ENCODE results near the gene IL20RB. TPM values are rescaled to one million over a fixed set of nuclear protein-coding genes. Genes with fewer than 3 reads are reported as not detected.

The IL20RB gene
- total and polyA plus RNA-seq, 9 donors = 0.35 to 1.7 (median 0.60) TPM

DNA sequence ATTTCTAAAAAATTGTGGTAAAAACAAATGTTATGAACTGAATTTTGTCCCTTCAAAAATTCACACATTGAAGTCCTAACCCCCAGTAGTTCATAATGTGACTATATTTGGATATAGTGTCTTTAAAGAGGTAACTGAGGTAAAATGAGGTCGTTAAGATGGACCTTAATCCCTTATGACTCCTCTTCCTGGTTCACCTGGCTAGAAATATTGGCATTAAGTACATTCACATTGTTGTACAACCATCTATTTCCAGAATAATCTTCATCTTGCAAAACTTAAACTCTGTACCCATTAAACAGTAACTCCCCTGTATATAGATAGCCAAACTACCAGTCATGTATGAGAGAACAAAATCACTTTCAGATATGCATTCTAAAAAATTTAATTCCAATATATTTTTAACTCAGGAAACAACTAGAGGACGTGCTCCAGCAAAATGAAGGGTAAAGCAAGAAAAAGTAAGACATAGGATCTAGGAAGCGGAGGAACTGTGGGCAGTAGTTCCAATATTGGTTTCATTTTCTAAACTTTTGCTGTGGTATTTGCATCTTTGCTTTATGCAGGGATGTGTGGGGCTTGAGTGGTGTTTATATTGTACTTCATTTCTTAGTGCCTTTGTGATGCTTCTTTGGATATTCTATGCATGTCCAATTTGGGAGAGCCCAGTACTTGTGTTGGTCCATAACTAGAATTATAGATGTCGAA is 36.7 kb upstream of the IL20RB start:
- DNase-seq = no peak
- intact Hi-C loops (cut with DNase I) = no loop called here
- TF ChIP-seq EP300 (IDR thresholded peaks at IDR 0.05) = no peak
- TF ChIP-seq, protein P1, sequence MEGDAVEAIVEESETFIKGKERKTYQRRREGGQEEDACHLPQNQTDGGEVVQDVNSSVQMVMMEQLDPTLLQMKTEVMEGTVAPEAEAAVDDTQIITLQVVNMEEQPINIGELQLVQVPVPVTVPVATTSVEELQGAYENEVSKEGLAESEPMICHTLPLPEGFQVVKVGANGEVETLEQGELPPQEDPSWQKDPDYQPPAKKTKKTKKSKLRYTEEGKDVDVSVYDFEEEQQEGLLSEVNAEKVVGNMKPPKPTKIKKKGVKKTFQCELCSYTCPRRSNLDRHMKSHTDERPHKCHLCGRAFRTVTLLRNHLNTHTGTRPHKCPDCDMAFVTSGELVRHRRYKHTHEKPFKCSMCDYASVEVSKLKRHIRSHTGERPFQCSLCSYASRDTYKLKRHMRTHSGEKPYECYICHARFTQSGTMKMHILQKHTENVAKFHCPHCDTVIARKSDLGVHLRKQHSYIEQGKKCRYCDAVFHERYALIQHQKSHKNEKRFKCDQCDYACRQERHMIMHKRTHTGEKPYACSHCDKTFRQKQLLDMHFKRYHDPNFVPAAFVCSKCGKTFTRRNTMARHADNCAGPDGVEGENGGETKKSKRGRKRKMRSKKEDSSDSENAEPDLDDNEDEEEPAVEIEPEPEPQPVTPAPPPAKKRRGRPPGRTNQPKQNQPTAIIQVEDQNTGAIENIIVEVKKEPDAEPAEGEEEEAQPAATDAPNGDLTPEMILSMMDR (IDR thresholded peaks at IDR 0.05) = no peak
- WGBS, 3 donors = 95 to 98% (median 97%) methylated on average over 4 of the region's 4 CpGs
- H3K4me1 ChIP-seq (ENCODE audit: insufficient read depth) = no peaks in the 10 kb centered on the region
- H3K27me3 ChIP-seq = no peaks in the 10 kb centered on the region
- H3K4me3 ChIP-seq = no peak overlapping the region
- H3K27ac ChIP-seq = no peak overlapping the region
- H3K36me3 ChIP-seq = no peaks in the 10 kb centered on the region
- no peaks in the 10 kb centered on the region for H3K9me3 ChIP-seq

DNA sequence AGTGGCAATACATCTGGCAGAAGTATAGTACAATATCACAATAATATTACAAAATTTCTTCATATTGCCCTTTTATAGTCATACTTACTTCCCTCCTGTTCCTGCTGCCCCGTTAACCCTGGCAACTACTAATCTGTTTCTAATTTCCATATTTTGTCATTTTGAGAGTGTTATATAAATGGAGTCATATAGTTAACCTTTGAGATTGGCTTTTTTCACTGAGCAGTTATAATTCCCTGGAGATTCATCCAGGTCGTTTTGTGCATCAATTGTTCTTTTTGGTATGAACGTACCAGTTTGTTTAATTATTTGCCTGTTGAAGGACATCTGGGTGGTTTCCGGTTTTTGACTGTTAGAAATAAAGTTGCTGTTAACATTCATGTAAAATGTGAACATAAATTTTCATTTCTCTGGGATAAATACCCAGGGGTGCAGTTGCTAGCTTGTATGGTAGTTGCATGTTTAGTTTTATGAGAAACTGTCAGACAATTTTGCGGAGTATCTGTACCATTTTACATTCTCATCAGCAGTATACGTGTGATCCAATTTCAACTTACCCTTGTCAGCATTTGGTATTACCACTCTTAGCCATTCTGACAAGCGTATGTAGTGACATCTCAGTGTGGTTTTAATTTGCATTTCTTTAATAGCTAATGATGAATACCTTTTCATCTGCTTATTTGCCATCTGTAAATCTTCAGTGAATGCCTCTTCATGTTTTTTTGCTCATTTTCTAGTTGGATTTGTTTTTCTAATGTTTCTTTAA is 32.2 kb upstream of the IL20RB start:
- Histone ChIP-seq H3K27ac (no peak overlapping the region), H3K9me3 (no peaks in the 10 kb centered on the region), H3K4me3 (no peak overlapping the region), H3K27me3 (no peaks in the 10 kb centered on the region), H3K4me1 (ENCODE audit: insufficient read depth) (no peaks in the 10 kb centered on the region), H3K36me3 (no peaks in the 10 kb centered on the region)
- 66 to 75% (median 69%) methylated on average over 7 of the region's 7 CpGs for WGBS, 3 donors
- TF ChIP-seq POLR2A (IDR thresholded peaks at IDR 0.05) (no peak), EP300 (IDR thresholded peaks at IDR 0.05) (no peak)
- TF ChIP-seq, protein P1 (IDR thresholded peaks at IDR 0.05) = no peak
- intact Hi-C loops (cut with DNase I) = no loop called here
- DNase-seq = no peak

DNA sequence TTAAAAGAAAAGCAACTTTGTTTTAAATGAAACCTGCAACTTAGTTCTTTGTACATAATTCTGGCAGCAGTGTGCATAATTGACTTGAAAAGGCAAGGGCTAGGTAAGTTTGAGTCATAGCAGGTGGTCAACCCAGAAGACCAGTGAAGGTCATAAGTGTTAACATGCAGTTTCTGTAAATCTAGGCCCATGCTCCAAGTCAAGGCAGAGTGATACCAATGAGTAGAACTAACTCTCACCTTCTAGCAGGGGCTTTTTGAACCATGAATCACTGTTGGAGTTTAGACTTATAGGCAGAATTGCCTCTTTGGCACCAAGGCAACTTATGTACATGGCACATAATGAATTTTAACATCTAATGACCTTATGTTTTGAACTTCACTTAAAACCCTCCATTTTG is 29.5 kb upstream of the IL20RB start:
- Histone ChIP-seq H3K27ac (no peak overlapping the region), H3K27me3 (no peaks in the 10 kb centered on the region), H3K9me3 (no peaks in the 10 kb centered on the region), H3K4me3 (no peak overlapping the region), H3K4me1 (ENCODE audit: insufficient read depth) (no peaks in the 10 kb centered on the region), H3K36me3 (no peaks in the 10 kb centered on the region)
- TF ChIP-seq, protein P1 (IDR thresholded peaks at IDR 0.05) = no peak
- no peak for TF ChIP-seq EP300 (IDR thresholded peaks at IDR 0.05)
- no peak for TF ChIP-seq POLR2A (IDR thresholded peaks at IDR 0.05)
- intact Hi-C loops (cut with DNase I) = no loop called here
- DNase-seq = no peak

GRCh38 chr3:136929977-136930670 is 27.7 kb upstream of the IL20RB start:
- TF ChIP-seq EP300 (IDR thresholded peaks at IDR 0.05) = no peak
- TF ChIP-seq, protein P1 (IDR thresholded peaks at IDR 0.05) = no peak
- no peak for TF ChIP-seq POLR2A (IDR thresholded peaks at IDR 0.05)
- intact Hi-C loops (cut with DNase I) = no loop called here
- H3K27ac ChIP-seq = no peak overlapping the region
- H3K9me3 ChIP-seq = no peaks in the 10 kb centered on the region
- no peaks in the 10 kb centered on the region for H3K27me3 ChIP-seq
- H3K36me3 ChIP-seq = no peaks in the 10 kb centered on the region
- peak; percentile 50 to 70 (median 57) for DNase-seq
- peak overlapping the region; percentile 16 for H3K4me3 ChIP-seq
- WGBS, 3 donors = 25 to 33% (median 32%) methylated on average over 4 of the region's 4 CpGs
- H3K4me1 ChIP-seq (ENCODE audit: insufficient read depth) = no peaks in the 10 kb centered on the region
